Daoy (cell line): Measurements from ENCODE around the gene LRIG3. TPM values are rescaled to one million over a fixed set of nuclear protein-coding genes. Genes with fewer than 3 reads are reported as not detected.

Source experiments
- DNase-seq: peaks from one replicate; pipeline ENCODE4 v3.0.0-alpha.2; 2015; ENCODE audit warnings: low read depth
- total RNA-seq: library from RNA; depleted of rRNA; stranded (reverse); fragments of >200 nt; shearing (Covaris generic); gene quantifications from 2 replicates; pipeline ENCODE4 v1.2.3, GENCODE V29; 2014

The LRIG3 gene
- total RNA-seq, 1 experiment from 2014 or later = 22.9 TPM

GRCh38 chr12:58932806-58933681 is 12.7 kb upstream of the LRIG3 start:
- DNase-seq = peak; percentile 59

GRCh38 chr12:58931518-58931917 is 11.2 kb upstream of the LRIG3 start:
- peak; percentile 24 for DNase-seq

GRCh38 chr12:58930770-58931324 is 10.5 kb upstream of the LRIG3 start:
- DNase-seq = no peak

GRCh38 chr12:58927120-58927519 is 6.8 kb upstream of the LRIG3 start:
- DNase-seq = no peak

- no peak for DNase-seq
Observed at GRCh38 chr12:58926586-58926985, 6.3 kb upstream of the LRIG3 start.

- DNase-seq = no peak
Observed at GRCh38 chr12:58925751-58926150, 5.4 kb upstream of the LRIG3 start.

- DNase-seq = peak; percentile 60
Observed at GRCh38 chr12:58925111-58925611, 4.9 kb upstream of the LRIG3 start.

GRCh38 chr12:58924652-58925051 is 4.3 kb upstream of the LRIG3 start:
- DNase-seq = no peak

GRCh38 chr12:58923781-58924180 is 3.5 kb upstream of the LRIG3 start:
- DNase-seq = no peak

- DNase-seq = no peak
Observed at GRCh38 chr12:58922849-58923248, 2.5 kb upstream of the LRIG3 start.

GRCh38 chr12:58920961-58921861 is 907 bp upstream of the LRIG3 start:
- DNase-seq = no peak

GRCh38 chr12:58919231-58920101 is 838 bp downstream of the LRIG3 start:
- DNase-seq = peak; percentile 67

GRCh38 chr12:58918469-58918844 is 1.8 kb downstream of the LRIG3 start:
- DNase-seq = no peak

GRCh38 chr12:58917699-58918468 is 2.4 kb downstream of the LRIG3 start:
- peak; percentile 34 for DNase-seq

- DNase-seq = no peak
Observed at GRCh38 chr12:58916921-58917511, 3.3 kb downstream of the LRIG3 start.

- no peak for DNase-seq
Observed at GRCh38 chr12:58916161-58916621, 4.1 kb downstream of the LRIG3 start.

GRCh38 chr12:58915634-58916033 is 4.7 kb downstream of the LRIG3 start:
- DNase-seq = peak; percentile 62

- no peak for DNase-seq
Observed at GRCh38 chr12:58915037-58915436, 5.3 kb downstream of the LRIG3 start.

GRCh38 chr12:58914457-58914856 is 5.8 kb downstream of the LRIG3 start:
- no peak for DNase-seq

- DNase-seq = no peak
Observed at GRCh38 chr12:58907391-58907790, 12.9 kb downstream of the LRIG3 start.
